HG02885 (cell line): Measurements from ENCODE around the gene COL23A1.

ENCODE experiments used
- ATAC-seq: cut with Tn5 transposase; IDR thresholded peaks from one replicate; pipeline ENCODE4 v1.9.1; 2021; ENCODE audit warnings: mild to moderate bottlenecking; ENCODE audit not compliant: unreplicated experiment, poor library complexity

The COL23A1 gene

GRCh38 chr5:178284093-178284675 lies 306.0 kb downstream of the COL23A1 start:
- ATAC-seq, result no peak

- ATAC-seq, result no peak
These were observed 306.7 kb downstream of the COL23A1 start for GRCh38 chr5:178283520-178283919.

- no peak for ATAC-seq
These were observed 307.8 kb downstream of the COL23A1 start for GRCh38 chr5:178282391-178282790.

GRCh38 chr5:178281331-178281730 lies 308.9 kb downstream of the COL23A1 start:
- no peak for ATAC-seq

- ATAC-seq, result no peak
These were observed 309.6 kb downstream of the COL23A1 start for GRCh38 chr5:178280631-178281030.

- peak; percentile 66 for ATAC-seq
These were observed 310.3 kb downstream of the COL23A1 start for GRCh38 chr5:178279723-178280438.

- ATAC-seq, result no peak
These were observed 311.0 kb downstream of the COL23A1 start for GRCh38 chr5:178279026-178279722.

- ATAC-seq, result no peak
These were observed 311.7 kb downstream of the COL23A1 start for GRCh38 chr5:178278358-178279023.

GRCh38 chr5:178277866-178278265 lies 312.3 kb downstream of the COL23A1 start:
- no peak for ATAC-seq

- ATAC-seq, result no peak
These were observed 312.8 kb downstream of the COL23A1 start for GRCh38 chr5:178277346-178277745.

GRCh38 chr5:178274781-178275537 lies 315.2 kb downstream of the COL23A1 start:
- ATAC-seq, result no peak

GRCh38 chr5:178273665-178274541 lies 316.3 kb downstream of the COL23A1 start:
- ATAC-seq, result no peak

- ATAC-seq, result no peak
These were observed 317.2 kb downstream of the COL23A1 start for GRCh38 chr5:178273041-178273440.

- ATAC-seq, result no peak
These were observed 317.6 kb downstream of the COL23A1 start for GRCh38 chr5:178272591-178272990.

GRCh38 chr5:178271726-178272479 lies 318.3 kb downstream of the COL23A1 start:
- no peak for ATAC-seq

GRCh38 chr5:178271231-178271630 lies 319.0 kb downstream of the COL23A1 start:
- no peak for ATAC-seq

- ATAC-seq, result no peak
These were observed 320.7 kb downstream of the COL23A1 start for GRCh38 chr5:178269499-178269898.

- no peak for ATAC-seq
These were observed 322.3 kb downstream of the COL23A1 start for GRCh38 chr5:178267876-178268275.

- ATAC-seq, result no peak
These were observed 322.9 kb downstream of the COL23A1 start for GRCh38 chr5:178267245-178267644.
